Activated naive CD8-positive, alpha-beta T cell (primary cell): ENCODE measurements around the gene SNX18.

Experiments used
- H3K27ac Mint-ChIP-seq: one replicate; pipeline ENCODE4 v1.8.0; 2021; ENCODE audit warnings: mixed read lengths
- H3K27me3 Mint-ChIP-seq: one replicate; pipeline ENCODE4 v1.8.0; 2021; ENCODE audit warnings: mixed read lengths
- H3K36me3 Mint-ChIP-seq: one replicate; pipeline ENCODE4 v1.8.0; 2021; ENCODE audit warnings: mixed read lengths
- H3K4me1 Mint-ChIP-seq: one replicate; pipeline ENCODE4 v1.8.0; 2021; ENCODE audit warnings: low read depth, mixed read lengths
- H3K4me3 Mint-ChIP-seq: one replicate; pipeline ENCODE4 v1.8.0; 2021; ENCODE audit warnings: mild to moderate bottlenecking, mixed read lengths
- H3K9me3 Mint-ChIP-seq: one replicate; pipeline ENCODE4 v1.8.0; 2021; ENCODE audit warnings: low read depth, mixed read lengths

The SNX18 gene

GRCh38 chr5:54514841-54515432, 2.6 kb upstream of the SNX18 start:
- H3K9me3 Mint-ChIP-seq = no peaks in the 10 kb centered on the region
- no peaks in the 10 kb centered on the region for H3K27me3 Mint-ChIP-seq
- no peaks in the 10 kb centered on the region for H3K36me3 Mint-ChIP-seq
- H3K4me3 Mint-ChIP-seq = no peak overlapping the region
- peaks cover 20% of the 10 kb centered on the region for H3K4me1 Mint-ChIP-seq
- H3K27ac Mint-ChIP-seq = no peak overlapping the region

- H3K27me3 Mint-ChIP-seq = no peaks in the 10 kb centered on the region
- H3K4me1 Mint-ChIP-seq = peaks cover 27% of the 10 kb centered on the region
- H3K9me3 Mint-ChIP-seq = no peaks in the 10 kb centered on the region
- H3K4me3 Mint-ChIP-seq = no peak overlapping the region
- no peaks in the 10 kb centered on the region for H3K36me3 Mint-ChIP-seq
- H3K27ac Mint-ChIP-seq = no peak overlapping the region
Measured at GRCh38 chr5:54515634-54516033, 1.9 kb upstream of the SNX18 start.

GRCh38 chr5:54516051-54516655, 1.4 kb upstream of the SNX18 start:
- H3K9me3 Mint-ChIP-seq = no peaks in the 10 kb centered on the region
- H3K4me1 Mint-ChIP-seq = peaks cover 33% of the 10 kb centered on the region
- no peaks in the 10 kb centered on the region for H3K36me3 Mint-ChIP-seq
- H3K27me3 Mint-ChIP-seq = no peaks in the 10 kb centered on the region
- no peak overlapping the region for H3K4me3 Mint-ChIP-seq
- no peak overlapping the region for H3K27ac Mint-ChIP-seq

DNA sequence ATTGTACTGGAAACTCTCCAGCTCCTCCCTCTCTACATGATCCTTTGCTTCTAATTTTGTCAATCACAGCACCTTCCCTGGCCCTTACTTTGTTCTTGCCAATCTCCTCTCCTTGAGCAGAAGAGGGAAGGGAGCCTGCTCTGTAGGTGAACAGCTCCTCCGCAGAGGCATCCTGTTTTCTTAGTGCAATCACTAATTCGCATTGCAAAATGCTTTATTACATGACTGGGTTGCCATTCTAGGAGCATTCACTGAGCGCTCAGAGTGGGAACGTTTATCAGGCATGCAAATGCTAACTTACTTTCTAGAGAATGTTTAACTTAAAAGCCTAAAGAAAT, 416 bp upstream of the SNX18 start:
- H3K9me3 Mint-ChIP-seq = no peaks in the 10 kb centered on the region
- H3K27ac Mint-ChIP-seq = no peak overlapping the region
- H3K4me1 Mint-ChIP-seq = peaks cover 41% of the 10 kb centered on the region
- H3K36me3 Mint-ChIP-seq = no peaks in the 10 kb centered on the region
- peak overlapping the region; percentile 59 for H3K4me3 Mint-ChIP-seq
- no peaks in the 10 kb centered on the region for H3K27me3 Mint-ChIP-seq

- Mint-ChIP-seq H3K4me1 (peaks cover 53% of the 10 kb centered on the region), H3K4me3 (peak overlapping the region; percentile 89), H3K36me3 (peaks cover 3% of the 10 kb centered on the region), H3K27me3 (no peaks in the 10 kb centered on the region), H3K9me3 (no peaks in the 10 kb centered on the region), H3K27ac (no peak overlapping the region)
Measured at GRCh38 chr5:54518146-54518817, 723 bp downstream of the SNX18 start.

DNA sequence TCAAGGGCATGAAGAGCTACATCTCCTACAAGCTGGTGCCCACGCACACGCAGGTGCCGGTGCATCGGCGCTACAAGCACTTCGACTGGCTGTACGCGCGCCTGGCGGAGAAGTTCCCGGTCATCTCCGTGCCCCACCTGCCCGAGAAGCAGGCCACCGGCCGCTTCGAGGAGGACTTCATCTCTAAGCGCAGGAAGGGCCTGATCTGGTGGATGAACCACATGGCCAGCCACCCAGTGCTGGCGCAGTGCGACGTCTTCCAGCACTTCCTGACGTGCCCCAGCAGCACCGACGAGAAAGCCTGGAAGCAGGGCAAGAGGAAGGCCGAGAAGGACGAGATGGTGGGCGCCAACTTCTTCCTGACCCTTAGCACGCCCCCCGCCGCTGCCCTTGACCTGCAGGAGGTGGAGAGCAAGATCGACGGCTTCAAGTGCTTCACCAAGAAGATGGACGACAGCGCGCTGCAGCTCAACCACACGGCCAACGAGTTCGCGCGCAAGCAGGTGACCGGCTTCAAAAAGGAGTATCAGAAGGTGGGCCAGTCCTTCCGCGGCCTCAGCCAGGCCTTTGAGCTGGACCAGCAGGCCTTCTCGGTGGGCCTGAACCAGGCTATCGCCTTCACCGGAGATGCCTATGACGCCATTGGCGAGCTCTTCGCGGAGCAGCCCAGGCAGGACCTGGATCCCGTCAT, 1.4 kb downstream of the SNX18 start:
- Mint-ChIP-seq H3K4me3 (peak overlapping the region; percentile 89), H3K27ac (no peak overlapping the region), H3K9me3 (no peaks in the 10 kb centered on the region), H3K27me3 (no peaks in the 10 kb centered on the region), H3K4me1 (peaks cover 59% of the 10 kb centered on the region), H3K36me3 (peaks cover 3% of the 10 kb centered on the region)

GRCh38 chr5:54519509-54519876, 1.9 kb downstream of the SNX18 start:
- peak overlapping the region; percentile 4 for H3K27ac Mint-ChIP-seq
- H3K4me1 Mint-ChIP-seq = peaks cover 64% of the 10 kb centered on the region
- no peaks in the 10 kb centered on the region for H3K27me3 Mint-ChIP-seq
- peak overlapping the region; percentile 89 for H3K4me3 Mint-ChIP-seq
- H3K36me3 Mint-ChIP-seq = peaks cover 3% of the 10 kb centered on the region
- H3K9me3 Mint-ChIP-seq = no peaks in the 10 kb centered on the region

DNA sequence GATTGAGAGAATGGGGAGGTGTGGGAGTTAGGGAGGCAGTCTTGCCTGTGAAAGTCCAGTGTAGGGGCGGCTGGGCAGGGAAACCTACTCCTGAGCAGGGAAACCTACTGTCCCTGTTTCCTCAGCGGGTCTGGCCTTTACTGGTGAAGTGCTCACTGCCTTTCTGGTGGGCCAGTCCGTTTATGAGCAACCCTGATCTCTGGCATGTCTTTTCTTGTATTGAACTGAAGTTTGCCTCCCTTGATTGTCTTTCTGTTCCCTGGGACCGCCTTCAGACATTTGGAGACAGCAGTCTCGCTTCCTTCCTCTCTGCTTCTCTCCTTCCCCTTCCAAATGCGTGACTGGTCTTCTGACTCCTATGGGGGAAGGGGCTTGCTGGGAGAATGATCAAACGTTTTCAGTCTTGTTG, 2.9 kb downstream of the SNX18 start:
- peaks cover 3% of the 10 kb centered on the region for H3K36me3 Mint-ChIP-seq
- H3K4me1 Mint-ChIP-seq = peaks cover 73% of the 10 kb centered on the region
- H3K27ac Mint-ChIP-seq = no peak overlapping the region
- no peaks in the 10 kb centered on the region for H3K9me3 Mint-ChIP-seq
- no peaks in the 10 kb centered on the region for H3K27me3 Mint-ChIP-seq
- peak overlapping the region; percentile 89 for H3K4me3 Mint-ChIP-seq

GRCh38 chr5:54520940-54521339, 3.4 kb downstream of the SNX18 start:
- Mint-ChIP-seq H3K4me3 (peak overlapping the region; percentile 89), H3K36me3 (peaks cover 3% of the 10 kb centered on the region), H3K27me3 (no peaks in the 10 kb centered on the region), H3K4me1 (peaks cover 78% of the 10 kb centered on the region), H3K27ac (no peak overlapping the region), H3K9me3 (no peaks in the 10 kb centered on the region)

DNA sequence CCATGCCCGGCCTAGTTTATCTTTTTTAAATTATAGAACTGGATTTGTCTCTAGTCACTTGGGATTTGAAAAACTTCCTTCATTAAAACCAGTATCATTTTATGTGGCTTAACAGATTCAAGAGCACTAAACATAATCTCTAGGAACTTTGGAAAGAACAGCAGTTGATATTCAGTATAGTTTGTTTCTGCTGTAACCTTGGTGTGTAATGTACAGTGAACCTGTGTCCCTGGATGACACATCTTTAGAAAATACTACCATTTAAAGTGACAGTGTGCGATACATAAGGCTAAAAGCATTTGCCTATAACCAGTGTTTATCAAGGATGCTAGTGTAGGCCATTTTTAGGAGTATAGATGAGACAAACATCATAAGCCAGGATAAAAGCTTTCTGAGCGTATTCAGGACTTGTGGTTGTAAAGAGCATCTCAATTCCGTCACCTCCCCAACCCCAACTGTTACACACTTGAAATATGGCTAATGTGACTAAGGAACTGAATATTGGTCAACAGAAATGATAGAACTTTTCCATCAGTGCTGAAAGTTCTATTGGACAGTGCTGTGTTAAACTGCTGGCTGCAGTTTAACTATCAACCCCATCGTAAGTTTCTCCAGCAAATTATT, 4.4 kb downstream of the SNX18 start:
- Mint-ChIP-seq H3K27ac (no peak overlapping the region), H3K9me3 (no peaks in the 10 kb centered on the region), H3K4me1 (peaks cover 76% of the 10 kb centered on the region), H3K27me3 (no peaks in the 10 kb centered on the region), H3K4me3 (peak overlapping the region; percentile 89), H3K36me3 (peaks cover 3% of the 10 kb centered on the region)

GRCh38 chr5:54523534-54523933, 6.0 kb downstream of the SNX18 start:
- no peaks in the 10 kb centered on the region for H3K27me3 Mint-ChIP-seq
- peaks cover 3% of the 10 kb centered on the region for H3K36me3 Mint-ChIP-seq
- H3K9me3 Mint-ChIP-seq = no peaks in the 10 kb centered on the region
- no peak overlapping the region for H3K4me3 Mint-ChIP-seq
- no peak overlapping the region for H3K27ac Mint-ChIP-seq
- H3K4me1 Mint-ChIP-seq = peaks cover 72% of the 10 kb centered on the region

GRCh38 chr5:54524082-54524481, 6.5 kb downstream of the SNX18 start:
- Mint-ChIP-seq H3K9me3 (no peaks in the 10 kb centered on the region), H3K27ac (no peak overlapping the region), H3K27me3 (no peaks in the 10 kb centered on the region), H3K4me3 (no peak overlapping the region), H3K4me1 (peaks cover 67% of the 10 kb centered on the region), H3K36me3 (peaks cover 3% of the 10 kb centered on the region)

GRCh38 chr5:54524704-54525103, 7.1 kb downstream of the SNX18 start:
- H3K27me3 Mint-ChIP-seq = no peaks in the 10 kb centered on the region
- H3K4me1 Mint-ChIP-seq = peaks cover 64% of the 10 kb centered on the region
- no peak overlapping the region for H3K27ac Mint-ChIP-seq
- peaks cover 3% of the 10 kb centered on the region for H3K36me3 Mint-ChIP-seq
- no peaks in the 10 kb centered on the region for H3K9me3 Mint-ChIP-seq
- no peak overlapping the region for H3K4me3 Mint-ChIP-seq

GRCh38 chr5:54525261-54525660, 7.7 kb downstream of the SNX18 start:
- H3K36me3 Mint-ChIP-seq = peaks cover 3% of the 10 kb centered on the region

DNA sequence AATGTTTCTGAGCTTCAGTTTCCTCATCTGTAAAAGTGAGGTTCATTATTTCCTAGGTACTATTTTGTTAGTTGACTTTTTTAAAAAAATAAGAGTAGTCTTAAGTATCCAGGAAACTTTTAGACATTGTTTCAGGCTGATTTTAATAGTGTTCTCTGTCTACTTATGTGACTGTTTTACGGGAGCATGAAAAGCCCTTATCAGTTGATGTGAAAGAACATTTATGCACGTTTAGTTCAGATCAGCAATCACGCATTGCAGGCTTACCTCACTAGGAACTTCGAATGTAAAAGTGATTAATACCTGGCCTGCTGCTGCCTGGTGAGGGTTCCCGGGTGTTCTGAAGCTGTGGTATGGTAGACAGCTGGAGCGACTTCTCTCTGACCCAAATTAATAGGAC, 8.1 kb downstream of the SNX18 start:
- no peak overlapping the region for H3K4me3 Mint-ChIP-seq

More at GRCh38 chr5:54525261-54525660, 7.7 kb downstream of the SNX18 start:
- Mint-ChIP-seq H3K4me3 (no peak overlapping the region), H3K27ac (no peak overlapping the region), H3K27me3 (no peaks in the 10 kb centered on the region), H3K9me3 (no peaks in the 10 kb centered on the region), H3K4me1 (peaks cover 63% of the 10 kb centered on the region)

More for the DNA sequence above, 8.1 kb downstream of the SNX18 start:
- Mint-ChIP-seq H3K27ac (no peak overlapping the region), H3K27me3 (no peaks in the 10 kb centered on the region), H3K36me3 (peaks cover 3% of the 10 kb centered on the region), H3K4me1 (peaks cover 61% of the 10 kb centered on the region), H3K9me3 (no peaks in the 10 kb centered on the region)
